ENCODE data around the gene CACNA2D4.

GRCh38 chr12:1842905-1843640 lies 75.4 kb downstream of the CACNA2D4 start:
- TF ChIP-seq CTCF (IDR thresholded peaks at IDR 0.05), result no peak
- no peak for TF ChIP-seq POLR2A (IDR thresholded peaks at IDR 0.05)
- TF ChIP-seq POLR2AphosphoS5 (IDR thresholded peaks at IDR 0.05), result no peak

Measured in gastroesophageal sphincter (tissue), 3 donors.